Coronary artery (tissue), 2 donors: ENCODE results near the gene FHIT.

Experiments used
- DNase-seq: peaks from one replicate; pipeline ENCODE4 v3.0.0-alpha.2; 2017; ENCODE audit warnings: low spot score
- H3K27ac ChIP-seq, 2 donors: fragments of 200-600 bp; sonication (generic); one replicate each; pipeline ENCODE4 v1.5.1; 2016 to 2019
- H3K4me3 ChIP-seq: fragments of 200-600 bp; sonication (generic); 2 replicates; pipeline ENCODE4 v1.5.1; 2016; ENCODE audit warnings: mild to moderate bottlenecking, moderate library complexity
- CTCF ChIP-seq: fragments of 200-600 bp; sonication (generic); IDR thresholded peaks from one replicate; pipeline ENCODE4 v1.5.1; 2019; ENCODE audit warnings: antibody characterized with exemption

Gene FHIT

GRCh38 chr3:61278713-61279112, 27.5 kb upstream of the FHIT start:
- Histone ChIP-seq H3K4me3 (no peak overlapping the region), H3K27ac (no peak overlapping the region)
- no peak for TF ChIP-seq CTCF
- DNase-seq, result no peak

- no peak for DNase-seq
- TF ChIP-seq CTCF, result no peak
- Histone ChIP-seq H3K27ac (no peak overlapping the region), H3K4me3 (no peak overlapping the region)
Observed at GRCh38 chr3:61277411-61277810, 26.2 kb upstream of the FHIT start.

GRCh38 chr3:61269435-61269834, 18.2 kb upstream of the FHIT start:
- no peak overlapping the region for H3K27ac ChIP-seq
- TF ChIP-seq CTCF, result no peak
- no peak overlapping the region for H3K4me3 ChIP-seq
- no peak for DNase-seq

GRCh38 chr3:61268644-61269043, 17.4 kb upstream of the FHIT start:
- no peak for DNase-seq
- H3K4me3 ChIP-seq, result no peak overlapping the region
- TF ChIP-seq CTCF, result no peak

GRCh38 chr3:61264281-61264680, 13.0 kb upstream of the FHIT start:
- no peak for TF ChIP-seq CTCF
- DNase-seq, result no peak
- H3K27ac ChIP-seq, result no peak overlapping the region
- no peak overlapping the region for H3K4me3 ChIP-seq

More at GRCh38 chr3:61268644-61269043, 17.4 kb upstream of the FHIT start:
- H3K27ac ChIP-seq, result no peak overlapping the region

- no peak for DNase-seq
- H3K27ac ChIP-seq, result no peak overlapping the region
Observed at GRCh38 chr3:61257148-61257547, 5.9 kb upstream of the FHIT start.

GRCh38 chr3:61253756-61254155, 2.5 kb upstream of the FHIT start:
- no peak for TF ChIP-seq CTCF
- H3K27ac ChIP-seq, result no peak overlapping the region
- DNase-seq, result no peak
- no peak overlapping the region for H3K4me3 ChIP-seq

More at GRCh38 chr3:61257148-61257547, 5.9 kb upstream of the FHIT start:
- no peak for TF ChIP-seq CTCF
- no peak overlapping the region for H3K4me3 ChIP-seq
